Subcutaneous adipose tissue (tissue), 4 donors: ENCODE results near the gene KRTAP5-9. TPM values are rescaled to one million over a fixed set of nuclear protein-coding genes. Genes with fewer than 3 reads are reported as not detected.

Experiments used
- total RNA-seq, 4 donors: library from RNA; depleted of rRNA; stranded (reverse); fragments of >200 nt; gene quantifications; one replicate each; pipeline ENCODE4 v1.1.0, GENCODE V29; 2016
- TF ChIP-seq, protein P1 (sequence below): fragments of 450-650 bp; IDR thresholded peaks from one replicate; pipeline ENCODE4 v1.5.1; 2016; ENCODE audit warnings: low read depth, mild to moderate bottlenecking, control low read depth, antibody characterized with exemption, moderate library complexity

The KRTAP5-9 gene
- total RNA-seq: 1 to 10 TPM in 1 of 4 donors, under 1 TPM in 1, not detected in 2; 0.75 to 1.0 TPM

GRCh38 chr11:71548120-71548519, at the start of gene KRTAP5-9:
KRTAP5-9 (plus strand) TSS chr11:71548420; CDS start chr11:71548658, 238 bp downstream.
- TF ChIP-seq, protein P1, sequence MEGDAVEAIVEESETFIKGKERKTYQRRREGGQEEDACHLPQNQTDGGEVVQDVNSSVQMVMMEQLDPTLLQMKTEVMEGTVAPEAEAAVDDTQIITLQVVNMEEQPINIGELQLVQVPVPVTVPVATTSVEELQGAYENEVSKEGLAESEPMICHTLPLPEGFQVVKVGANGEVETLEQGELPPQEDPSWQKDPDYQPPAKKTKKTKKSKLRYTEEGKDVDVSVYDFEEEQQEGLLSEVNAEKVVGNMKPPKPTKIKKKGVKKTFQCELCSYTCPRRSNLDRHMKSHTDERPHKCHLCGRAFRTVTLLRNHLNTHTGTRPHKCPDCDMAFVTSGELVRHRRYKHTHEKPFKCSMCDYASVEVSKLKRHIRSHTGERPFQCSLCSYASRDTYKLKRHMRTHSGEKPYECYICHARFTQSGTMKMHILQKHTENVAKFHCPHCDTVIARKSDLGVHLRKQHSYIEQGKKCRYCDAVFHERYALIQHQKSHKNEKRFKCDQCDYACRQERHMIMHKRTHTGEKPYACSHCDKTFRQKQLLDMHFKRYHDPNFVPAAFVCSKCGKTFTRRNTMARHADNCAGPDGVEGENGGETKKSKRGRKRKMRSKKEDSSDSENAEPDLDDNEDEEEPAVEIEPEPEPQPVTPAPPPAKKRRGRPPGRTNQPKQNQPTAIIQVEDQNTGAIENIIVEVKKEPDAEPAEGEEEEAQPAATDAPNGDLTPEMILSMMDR: no peak

- TF ChIP-seq, protein P1: no peak
These were observed 49.1 kb upstream of the KRTAP5-9 start for GRCh38 chr11:71499125-71499524.

DNA sequence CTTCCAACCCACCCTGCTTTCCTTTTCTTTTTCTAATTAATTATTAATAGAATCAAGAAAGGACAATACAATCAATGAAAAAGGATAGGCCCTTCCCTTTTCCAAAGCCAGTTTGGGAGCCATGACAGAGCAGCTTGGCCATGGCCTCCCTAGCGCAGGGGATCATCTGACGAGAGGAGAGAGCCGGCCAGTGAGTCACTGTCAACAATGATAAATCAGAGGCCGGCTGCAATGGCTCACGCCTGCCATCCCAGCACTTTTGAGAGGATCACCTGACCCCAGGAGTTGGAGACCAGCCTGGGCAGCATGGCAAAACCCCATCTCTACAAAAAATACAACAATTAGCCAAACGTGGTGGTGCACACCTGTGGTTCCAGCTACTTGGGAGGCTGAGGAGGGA, 48.7 kb upstream of the KRTAP5-9 start:
- TF ChIP-seq, protein P1: no peak

GRCh38 chr11:71500601-71501021, 47.6 kb upstream of the KRTAP5-9 start:
- TF ChIP-seq, protein P1: no peak

DNA sequence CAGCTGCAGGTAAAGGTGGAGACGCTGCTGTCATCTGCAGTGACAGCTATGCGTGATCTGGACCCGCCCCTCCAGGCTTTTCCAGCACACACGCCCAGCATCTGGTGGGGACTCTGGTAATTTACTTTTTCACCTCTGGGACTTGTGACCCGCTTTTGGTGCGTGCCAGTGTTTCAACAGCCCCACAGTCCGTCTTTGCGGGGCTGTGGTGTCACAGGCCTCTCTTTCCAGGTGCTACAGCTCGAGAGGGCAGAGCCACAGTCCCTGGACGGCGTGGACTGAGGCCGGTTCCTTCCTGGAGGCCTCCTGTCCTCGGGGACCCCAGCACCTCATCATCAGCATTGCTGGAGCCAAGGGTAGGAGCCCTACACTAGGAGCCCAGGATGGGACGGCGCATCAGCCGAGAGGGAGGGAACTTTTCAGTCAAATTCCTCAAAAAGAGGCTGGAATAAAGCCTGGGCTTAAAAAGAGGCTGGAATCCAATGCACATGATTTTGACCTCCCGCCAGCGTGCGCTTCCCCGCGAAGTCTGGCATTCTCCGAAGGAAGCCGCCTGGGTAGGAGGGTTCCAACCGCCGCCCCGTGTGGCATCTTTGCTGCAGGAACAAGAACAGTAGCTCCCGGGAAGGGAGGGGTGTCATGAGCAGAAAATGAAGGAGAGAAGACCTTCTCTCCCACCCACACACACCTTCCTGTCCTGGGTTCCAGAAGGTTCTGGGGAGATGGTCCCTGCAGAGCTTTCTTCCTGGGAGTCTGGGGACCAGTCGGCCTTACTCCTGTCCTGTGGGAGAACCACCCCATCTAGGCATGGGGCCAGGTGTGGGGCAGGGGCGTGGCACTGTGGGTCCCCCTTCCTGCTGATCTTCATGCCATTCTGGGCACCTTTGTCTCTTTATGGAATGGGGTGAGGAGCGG, 46.9 kb upstream of the KRTAP5-9 start:
- TF ChIP-seq, protein P1: no peak

DNA sequence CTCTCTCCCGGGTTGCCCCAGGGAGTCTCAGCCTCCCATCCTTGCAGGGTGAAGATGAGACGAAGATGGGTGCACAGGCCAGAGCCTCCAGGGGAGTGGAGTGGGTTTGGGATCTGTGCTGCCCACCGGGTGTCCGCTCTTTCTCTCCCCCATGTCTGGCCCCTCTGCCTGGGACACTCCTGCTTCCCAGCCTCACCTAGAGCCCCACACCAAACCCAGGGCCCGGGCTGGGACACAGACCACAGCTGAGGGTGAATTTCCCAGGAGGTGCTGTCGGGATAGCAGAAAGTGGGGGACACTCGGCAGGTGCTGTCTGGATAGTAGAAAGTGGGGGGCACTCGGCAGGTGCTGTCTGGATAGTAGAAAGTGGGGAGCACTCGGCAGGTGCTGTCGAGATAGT, 46.2 kb upstream of the KRTAP5-9 start:
- TF ChIP-seq, protein P1: no peak

GRCh38 chr11:71502871-71503435, 45.3 kb upstream of the KRTAP5-9 start:
- TF ChIP-seq, protein P1: no peak
